Stimulated activated CD4-positive, alpha-beta T cell treated with anti-CD3 and anti-CD28 coated beads, Interleukin-1b, Interleukin-23, amount 100 ng/mL, for 48 hours (primary cell): Measurements from ENCODE around the gene COTL1.

ENCODE experiments used
- DNase-seq: peaks from one replicate; pipeline ENCODE4 v3.0.0-alpha.2; 2020

The COTL1 gene

DNA sequence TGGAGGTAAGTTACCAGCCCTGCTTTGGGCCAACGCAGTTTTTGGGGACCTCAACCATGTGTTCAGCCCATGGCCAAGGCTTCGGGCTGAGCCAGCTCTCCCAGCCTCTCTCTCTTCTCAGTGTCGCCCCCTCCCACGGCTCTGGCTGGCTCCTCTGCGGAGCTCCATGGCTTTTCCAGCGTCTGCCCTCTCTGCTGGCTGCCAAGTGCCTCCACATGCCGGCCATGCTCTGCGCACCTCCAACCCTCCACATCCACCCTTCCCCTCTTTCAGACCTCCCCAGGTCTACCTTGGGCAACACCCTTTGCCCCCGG lies 23.2 kb downstream of the COTL1 start:
- no peak for DNase-seq

DNA sequence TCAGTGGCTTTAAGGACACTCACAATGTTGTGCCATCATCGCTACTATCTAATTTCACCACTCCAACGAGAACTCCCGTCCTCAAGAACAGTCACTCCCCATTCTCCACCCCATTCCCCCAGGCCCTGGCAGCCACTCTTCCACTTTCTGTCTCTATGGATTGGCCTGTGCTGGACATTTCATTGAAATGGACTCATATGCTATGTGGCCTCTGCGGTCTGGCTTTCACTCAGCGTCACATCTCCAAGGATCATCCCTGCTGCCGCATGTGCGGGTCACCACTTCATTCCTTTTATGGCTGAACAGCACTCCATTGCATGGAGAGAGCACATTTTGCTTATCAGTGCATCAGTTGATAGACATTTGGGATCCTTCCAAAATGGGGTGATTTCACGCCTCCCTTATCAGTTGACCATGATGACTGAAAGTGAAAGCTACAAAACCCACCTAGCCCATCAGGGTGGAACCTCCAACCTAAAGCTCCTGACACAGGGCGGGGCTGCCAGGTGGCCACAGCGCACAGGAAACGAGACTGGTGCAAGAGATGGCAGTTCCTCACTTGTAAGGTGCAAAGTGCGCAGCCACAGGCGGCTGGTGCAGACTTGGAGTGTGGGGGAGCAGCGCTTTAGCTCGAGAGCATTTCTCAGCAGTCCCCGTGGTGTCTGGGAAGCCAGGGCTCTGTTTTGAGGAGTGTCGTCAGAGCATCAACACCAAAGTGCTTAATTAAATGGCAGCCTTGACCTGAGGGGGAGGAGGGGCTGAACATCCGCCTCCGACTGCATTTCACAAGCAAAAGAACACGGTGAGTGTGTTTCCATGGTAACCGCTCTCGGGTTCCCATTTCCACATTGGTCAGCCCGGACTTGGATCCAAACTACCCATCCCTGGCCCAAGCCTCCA lies 23.8 kb downstream of the COTL1 start:
- DNase-seq, result peak; percentile 74

DNA sequence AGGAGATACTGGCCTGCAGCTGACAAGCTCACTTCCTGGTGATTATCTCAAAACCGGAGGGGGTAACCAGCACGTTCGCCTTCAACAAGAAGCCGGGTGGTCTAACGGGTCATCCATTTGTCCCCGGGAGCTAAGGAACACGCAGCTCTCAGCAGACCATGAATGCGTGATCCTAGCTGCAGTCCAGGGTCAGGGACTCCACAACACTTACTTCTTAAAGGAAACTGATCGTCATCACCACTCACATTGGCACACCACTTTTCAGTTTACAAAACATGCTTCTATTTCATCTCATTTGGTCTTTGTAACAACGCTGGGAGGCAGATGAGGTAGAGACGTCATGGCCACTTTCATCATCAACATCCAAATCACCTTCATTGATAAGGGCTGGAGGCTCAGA lies 25.2 kb downstream of the COTL1 start:
- DNase-seq, result no peak

DNA sequence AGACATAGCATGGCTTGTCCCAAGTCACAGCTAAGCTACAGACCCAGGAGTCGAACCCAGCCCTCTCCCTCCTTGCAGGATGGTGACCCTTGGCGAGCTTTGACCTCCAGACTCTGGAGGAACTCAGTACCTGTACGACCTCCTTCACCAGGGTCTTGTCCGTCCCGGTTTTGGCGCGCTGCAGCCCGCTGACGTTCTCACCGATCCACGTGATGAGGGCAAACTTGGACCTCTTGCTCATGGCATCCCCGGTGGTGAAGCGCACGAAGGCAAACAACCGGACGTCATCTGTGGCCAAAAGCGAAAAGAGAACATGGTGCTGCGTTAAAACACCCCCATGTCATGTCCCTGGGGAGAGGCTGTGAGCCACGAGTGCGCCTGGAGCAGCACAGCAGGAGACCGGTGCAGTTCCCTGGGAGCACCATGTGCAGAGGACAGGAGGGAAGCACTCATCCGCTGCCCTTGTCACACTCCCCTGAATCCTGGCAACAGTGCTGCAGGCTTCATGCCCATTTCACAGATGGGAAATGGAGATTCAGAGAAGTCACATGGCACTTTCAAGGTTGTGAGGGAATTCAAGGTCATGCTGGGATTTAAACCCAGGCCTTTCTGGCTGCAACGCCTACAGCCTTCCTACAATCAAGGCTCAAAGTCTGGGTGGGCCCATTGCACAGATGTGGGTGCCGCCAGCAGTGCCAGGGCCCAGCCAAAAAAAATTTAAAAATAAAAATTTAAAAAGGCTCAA lies 27.7 kb downstream of the COTL1 start:
- DNase-seq, result no peak

DNA sequence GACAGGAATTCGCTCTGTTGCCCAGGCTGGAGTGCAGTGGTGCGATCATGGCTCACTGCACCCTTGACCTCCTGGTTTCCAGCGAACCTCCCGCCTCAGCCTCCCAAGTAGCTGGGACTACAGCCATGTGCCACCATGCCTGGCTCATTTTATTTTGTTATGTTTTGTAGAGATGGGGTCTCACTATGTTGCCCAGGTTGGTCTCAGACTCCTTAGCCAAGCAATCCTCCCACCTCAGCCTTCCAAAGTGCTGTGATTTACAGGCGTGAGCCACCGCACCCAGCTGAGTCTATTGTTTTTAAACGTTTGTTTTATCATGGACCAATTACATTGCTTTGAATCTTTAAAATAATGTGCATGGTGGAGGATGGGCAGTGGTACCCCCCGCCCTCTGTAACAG lies 28.9 kb downstream of the COTL1 start:
- DNase-seq, result no peak

DNA sequence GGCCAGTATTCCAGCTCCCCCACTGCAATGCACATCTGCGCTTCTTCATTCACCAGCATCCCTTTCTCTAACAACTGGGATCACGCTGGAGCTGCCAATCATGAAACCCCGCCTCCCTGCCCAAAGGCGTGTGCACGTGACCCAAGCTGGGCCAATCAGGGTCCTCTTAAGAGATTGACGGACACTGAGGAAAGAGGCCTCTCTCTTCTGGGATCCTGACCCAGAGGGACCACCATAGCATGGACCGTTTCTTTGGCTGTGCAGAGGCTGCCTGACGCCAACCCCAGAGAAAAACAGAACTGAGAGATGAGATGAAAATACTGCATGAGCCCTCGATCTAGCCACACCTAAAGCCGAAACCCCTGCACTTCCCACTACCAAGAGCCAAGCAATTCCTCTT lies 32.0 kb downstream of the COTL1 start:
- DNase-seq, result no peak

DNA sequence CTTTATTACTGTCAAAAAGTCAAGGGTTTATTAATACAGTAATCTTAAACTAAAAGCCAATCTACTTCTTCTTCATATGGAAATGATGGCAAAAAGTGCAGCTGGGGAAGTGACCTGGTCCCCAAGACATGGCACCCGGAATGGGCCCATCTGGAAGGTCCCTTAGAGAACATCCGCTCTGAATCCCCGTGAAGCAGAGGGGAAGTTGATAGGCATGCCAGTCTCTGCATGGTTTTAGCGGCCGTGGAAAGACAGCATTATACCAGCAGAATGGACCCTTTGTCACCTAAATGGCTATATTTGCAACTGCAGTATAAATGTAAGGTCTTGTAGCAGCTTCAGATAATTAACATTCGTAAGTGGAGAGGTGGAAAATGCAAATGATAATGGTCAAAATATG lies 32.4 kb downstream of the COTL1 start:
- no peak for DNase-seq

DNA sequence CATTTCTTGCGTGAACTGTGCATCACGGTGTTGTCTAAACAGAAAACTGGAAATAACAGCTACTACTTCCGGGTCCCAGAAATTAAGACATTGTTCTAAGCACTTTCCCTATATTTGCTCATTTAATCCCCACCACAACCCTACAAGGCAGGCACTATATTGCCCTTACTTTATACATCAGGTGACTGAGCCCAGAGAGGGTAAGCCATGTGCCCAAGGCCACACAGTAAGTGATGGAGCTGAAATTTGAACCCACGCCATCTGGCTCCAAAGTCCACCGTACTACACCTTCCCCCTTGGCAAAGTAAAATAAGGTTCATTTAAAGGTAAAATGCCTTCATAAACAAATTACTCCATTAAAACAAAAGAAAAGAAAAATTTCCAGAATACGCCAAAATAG lies 33.2 kb downstream of the COTL1 start:
- DNase-seq, result no peak

DNA sequence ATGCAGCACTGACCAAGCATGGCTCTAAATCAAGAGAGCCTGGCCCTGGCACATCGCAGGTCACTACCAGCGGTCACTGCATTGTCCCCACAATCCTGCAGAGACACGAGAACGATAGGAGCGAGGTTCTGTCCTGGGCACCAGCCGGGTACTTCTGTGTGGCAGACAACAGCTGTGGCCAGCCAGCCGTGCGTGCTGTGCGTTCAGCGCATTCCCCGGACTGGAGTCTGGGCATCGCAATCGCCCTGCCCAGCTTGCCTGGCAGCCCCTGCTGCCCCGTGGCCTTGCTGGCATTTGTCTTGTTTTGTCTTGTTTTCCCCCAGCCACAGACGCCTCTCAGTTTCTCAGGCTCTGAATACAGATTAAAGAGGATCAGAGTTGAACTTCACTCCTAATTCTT lies 33.9 kb downstream of the COTL1 start:
- no peak for DNase-seq

DNA sequence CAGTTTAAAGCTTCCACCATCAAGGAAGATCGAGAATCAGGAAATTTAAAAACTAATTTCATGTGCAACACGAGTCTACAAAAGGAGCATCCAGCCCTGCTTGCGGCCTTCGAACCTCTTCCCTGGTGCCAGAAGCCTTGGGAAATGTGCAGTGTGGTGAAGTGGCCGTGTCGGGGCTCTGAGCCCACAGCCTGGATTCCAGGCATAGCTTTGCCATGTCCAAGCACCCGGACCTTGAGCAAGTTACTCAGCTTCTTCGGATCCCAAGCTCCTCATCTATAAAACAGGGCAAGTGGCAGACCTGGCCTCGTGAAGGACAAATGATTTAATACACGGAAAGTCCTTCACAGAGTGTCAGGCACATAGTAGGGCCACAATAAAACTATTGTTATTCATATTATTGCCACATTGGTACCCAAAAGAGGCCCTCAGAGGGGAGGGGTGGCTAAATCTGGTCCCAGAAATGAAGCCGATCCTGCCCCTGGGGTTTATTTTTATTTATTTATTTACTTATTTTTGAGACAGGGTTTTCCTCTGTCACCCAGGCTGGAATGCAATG lies 34.8 kb downstream of the COTL1 start:
- no peak for DNase-seq

DNA sequence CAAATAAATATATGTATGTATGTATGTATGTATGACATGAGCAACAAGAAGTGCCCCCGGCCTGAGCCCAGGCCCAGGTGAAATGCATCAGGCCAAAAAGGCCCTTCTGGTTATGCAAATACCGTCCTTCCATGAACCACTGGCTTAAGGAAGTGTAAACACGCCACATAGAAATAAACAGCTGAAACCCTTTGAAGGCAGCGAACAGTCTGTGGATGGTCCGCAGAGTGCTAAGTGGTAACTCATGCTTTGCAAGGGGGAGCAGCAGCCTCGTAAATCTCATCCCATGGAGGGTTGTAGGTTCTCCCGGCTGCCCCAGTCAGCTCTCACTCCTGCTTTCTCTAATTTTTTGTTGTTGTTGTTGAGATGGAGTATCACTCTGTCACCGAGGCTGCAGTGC lies 36.7 kb downstream of the COTL1 start:
- DNase-seq, result no peak

DNA sequence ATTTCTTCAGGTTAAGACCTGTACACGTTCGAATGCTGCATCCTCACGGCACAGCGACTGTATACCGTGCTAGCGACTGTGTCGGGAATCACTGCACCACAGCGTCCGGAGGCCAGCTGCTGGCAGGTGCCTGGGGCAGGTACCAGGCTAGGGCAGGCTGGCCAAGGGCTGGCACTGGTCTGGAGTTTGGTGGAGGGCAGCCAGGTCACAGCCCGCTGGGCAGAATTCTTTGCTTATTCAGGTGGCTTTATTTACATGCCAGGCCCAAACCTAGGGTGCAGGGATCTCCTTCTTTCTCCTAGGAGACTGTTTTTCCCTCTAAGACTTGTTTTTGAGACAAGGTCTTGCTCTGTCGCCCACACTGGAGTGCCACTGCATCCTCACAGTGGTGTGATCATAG lies 37.9 kb downstream of the COTL1 start:
- DNase-seq, result no peak

DNA sequence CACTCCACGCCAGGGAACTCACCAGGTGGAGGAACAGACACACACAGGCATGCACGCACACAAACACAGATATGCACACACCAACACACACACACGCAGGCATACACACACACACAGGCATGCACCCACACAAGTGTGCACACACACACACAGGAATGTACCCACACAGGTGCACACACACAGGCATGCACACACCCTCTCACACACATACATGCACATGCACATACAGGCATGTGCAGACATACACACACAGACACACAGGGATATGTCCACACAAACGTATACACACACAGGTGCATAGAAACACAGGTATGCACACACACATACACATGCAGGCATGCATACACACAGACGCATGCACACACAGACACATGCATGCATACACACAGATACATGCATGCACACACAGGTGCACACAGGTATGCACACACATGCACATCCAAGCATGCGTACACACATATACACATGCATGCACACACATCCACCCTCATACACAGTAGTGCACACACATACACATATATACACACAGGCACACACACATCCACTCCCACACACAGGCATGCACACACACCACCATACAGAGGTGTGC lies 39.2 kb downstream of the COTL1 start:
- no peak for DNase-seq

DNA sequence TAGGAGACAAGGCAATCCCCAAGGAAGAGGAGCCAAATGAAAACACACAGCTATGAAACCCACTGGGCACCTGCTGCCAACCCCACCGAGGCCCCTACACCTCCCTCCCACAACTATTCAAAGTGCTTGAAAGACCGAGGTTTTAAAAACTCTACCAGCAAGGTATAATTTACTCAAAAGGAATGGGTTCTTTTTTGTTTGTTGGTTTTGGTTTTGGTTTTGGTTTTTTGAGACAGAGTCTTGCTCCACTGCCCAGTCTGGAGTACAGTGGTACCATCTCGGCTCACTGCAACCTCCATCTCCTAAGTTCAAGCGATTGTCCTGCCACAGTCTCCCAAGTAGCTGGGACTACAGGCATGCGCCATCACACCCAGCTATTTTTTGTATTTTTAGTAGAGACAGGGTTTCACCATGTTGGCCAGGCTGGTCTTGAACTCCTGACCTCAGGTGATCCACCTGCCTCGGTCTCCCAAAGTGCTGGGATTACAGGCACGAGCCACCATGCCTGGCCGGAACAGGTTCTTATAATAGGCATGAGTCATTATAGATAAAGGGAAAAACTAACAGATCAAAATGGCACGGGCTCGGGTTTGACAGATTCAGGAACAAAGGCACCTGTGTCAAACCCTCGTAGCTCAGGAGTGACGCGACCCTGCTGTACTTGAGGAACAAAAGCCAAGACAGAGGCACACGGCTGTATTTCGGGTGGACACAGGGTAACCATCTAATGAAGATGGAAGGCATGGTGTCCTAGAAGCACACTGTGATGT lies 40.7 kb downstream of the COTL1 start:
- no peak for DNase-seq

DNA sequence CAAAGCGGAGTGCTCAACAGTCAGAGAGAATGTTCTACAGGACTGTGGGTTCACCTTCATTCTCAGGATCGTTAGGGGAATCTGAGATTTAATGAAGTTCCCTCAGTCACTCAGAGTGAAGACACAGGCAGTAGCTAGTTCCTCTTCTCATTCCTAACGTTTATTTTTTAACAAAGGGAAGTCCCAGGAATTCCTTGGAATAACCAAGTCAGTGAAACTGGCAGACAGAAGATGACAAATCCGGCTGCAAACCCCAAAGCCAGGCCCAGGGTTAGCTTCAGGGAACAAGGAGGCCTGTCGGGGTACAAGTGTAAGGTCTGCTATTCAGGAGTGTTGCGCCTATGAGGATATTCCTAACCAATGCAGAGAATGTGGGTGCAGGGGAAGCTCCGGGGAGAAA lies 42.0 kb downstream of the COTL1 start:
- no peak for DNase-seq

DNA sequence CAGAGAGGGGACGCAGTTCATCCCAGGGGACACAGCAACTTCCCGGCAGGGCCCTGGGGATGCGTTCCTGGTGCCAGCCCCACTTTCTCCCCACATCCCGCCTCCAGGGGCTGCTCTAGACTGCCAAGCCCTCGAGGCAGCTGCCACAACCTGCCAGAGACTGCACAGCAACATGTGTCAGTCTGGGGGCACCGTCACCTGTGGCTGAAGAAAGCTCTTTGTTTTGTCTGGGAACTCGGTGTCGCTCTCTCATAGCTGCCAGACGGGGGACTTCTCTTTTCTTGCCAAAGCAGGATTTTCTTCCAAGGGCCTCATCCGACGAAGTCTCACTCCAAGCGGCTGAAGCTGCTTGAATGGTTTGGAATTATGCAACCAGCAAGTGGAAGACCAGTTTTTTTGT lies 43.7 kb downstream of the COTL1 start:
- DNase-seq, result no peak

DNA sequence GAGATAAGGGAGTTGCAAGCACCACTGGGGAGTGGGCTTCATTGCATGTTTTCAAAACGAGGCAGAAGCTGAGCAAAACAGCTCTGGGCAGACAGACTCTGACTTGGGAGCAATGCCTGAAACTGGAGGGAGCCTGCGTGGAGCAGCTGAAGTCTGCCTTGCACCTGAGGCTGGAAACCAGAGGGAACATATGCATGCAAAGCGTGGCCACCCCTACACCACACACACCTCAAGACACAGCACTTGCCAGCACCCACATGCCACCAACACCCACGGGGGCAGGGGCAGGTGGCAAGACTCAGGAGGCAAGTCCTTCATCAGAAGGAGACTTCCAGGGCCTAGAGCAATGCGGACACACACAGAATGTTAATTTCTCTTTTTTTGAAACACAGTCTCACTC lies 45.8 kb downstream of the COTL1 start:
- no peak for DNase-seq

DNA sequence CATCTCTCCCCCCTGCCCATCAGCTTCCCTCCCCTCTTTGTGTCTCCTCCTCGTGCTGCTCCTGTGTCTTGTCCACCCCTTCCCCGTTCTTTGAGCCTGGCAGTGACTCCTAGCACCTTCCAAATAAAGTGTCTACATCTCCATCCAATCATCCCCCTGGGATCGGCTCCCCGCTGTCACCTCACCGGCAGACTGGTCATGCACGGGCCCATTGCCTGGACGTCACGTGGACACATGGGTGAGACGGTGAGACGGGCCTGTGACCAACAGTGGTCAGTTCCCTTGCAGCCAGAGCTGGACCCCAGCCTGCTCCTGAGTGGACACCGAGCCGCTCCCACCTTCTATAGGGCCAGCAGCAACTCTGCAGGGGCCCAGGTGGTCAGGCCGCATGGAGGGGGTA lies 46.4 kb downstream of the COTL1 start:
- no peak for DNase-seq

DNA sequence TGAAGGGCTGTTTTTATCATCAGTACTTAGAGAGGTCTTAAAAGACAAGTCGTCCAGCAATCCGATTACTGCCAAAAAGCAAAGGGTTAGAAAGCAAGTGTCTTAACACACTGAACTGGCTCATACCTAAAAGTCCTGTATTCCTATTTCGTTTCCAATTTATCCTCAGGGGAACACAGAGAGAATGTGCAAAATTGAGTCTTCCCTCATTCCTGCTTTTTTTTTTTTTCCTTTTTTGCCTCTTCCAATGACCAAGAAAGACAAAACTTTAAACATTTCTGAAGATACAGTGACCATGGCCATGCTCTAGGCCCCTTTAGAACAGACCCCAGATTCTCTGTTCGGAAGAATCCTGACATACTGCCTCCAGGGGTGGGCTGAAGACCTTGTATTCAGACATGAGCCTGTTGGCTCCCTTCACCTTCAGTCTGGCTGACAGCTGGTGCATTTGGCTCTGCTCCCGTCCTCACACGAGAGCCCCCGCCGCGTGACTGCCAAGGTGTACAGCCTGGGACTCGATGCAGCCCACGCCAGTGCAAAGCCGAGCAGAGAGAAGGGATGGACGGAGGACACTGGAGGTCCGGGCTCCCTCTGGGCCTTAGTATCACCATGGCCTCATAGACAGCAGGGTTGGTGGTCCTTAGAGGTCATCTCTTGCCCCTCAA lies 47.0 kb downstream of the COTL1 start:
- no peak for DNase-seq

DNA sequence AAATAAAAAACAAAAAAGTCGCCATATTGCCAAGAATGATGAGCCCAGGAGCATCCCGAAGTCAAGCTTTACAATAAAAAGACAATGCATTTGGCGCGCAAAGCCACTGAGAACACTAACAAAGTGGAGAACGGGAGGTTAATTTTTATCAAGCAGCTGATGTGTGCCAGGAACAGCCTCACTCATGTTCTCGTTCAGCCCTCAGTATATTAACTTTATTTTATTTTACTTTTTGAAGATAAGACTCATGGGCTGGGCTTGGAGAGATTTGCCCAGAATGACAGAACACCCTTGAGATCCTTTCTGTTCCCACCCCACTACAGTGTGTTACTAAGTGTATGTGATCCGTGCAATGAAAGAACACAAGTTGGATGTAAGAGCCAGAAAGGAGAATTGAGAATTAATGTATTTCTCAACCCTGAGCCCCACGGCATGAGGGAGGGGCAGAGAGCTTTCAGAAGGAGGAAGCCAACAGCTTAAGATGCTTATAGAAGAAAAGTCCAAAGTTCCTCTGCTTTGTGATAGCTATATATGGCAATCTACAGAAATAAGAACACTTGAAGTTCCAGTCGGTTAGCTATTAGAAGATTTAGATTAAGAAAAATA lies 48.4 kb downstream of the COTL1 start:
- DNase-seq, result no peak

DNA sequence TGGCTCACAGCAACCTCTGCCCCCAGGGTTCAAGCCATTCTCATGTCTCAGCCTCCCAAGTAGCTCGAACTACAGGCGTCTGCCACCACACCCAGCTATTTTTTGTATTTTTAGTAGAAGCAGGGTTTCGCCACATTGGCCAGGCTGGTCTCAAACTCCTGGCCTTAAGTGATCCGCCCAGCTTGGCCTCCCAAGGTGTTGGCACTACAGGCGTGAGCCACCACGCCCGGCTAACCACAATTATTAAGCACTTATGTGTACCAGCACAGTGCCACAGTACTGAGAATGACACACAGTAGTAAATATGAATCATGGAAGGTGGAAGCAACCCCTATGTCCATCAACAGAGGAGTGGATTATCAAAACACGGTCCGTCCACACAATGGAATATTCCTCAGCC lies 49.8 kb downstream of the COTL1 start:
- no peak for DNase-seq

DNA sequence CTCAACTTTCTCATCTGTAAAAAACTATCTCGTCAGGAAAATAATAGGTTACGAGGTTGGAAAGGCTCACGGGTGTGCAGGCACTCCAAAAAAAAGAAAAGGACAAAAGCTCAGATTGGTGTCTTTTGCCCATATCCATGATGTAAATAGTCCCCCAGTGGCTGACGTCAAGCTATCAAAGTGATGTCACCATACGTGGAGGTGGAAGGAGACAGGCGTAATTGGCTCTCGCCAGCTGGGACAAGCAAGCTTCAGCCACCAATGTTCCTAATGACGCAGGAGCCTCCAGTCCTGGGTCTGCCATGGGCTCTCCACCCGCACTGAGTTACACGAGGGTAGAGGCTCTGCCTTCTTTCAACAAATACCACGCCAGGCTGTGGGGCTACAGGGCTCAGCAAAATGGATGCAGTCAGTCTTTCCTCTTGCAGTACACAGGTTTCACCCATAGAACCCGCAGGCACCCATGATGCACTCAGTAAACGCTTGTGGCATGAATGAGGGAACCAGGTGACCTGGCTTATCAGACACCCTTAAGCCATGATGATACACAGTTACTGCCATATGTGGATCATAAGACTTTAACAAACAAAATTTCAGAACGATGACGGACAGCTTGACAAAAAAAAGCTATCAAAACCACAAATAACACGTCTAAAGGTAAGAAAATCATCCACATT lies 50.5 kb downstream of the COTL1 start:
- no peak for DNase-seq
